B cell (primary cell): ENCODE data around the gene B4GALNT3.

ENCODE experiments used
- CTCF ChIP-seq: fragments of 200-600 bp; IDR thresholded peaks from one replicate; pipeline ENCODE4 v1.8.0; 2022; ENCODE audit warnings: antibody characterized with exemption, mild to moderate bottlenecking
- EZH2 ChIP-seq: IDR thresholded peaks from 2 replicates; pipeline ENCODE4 v1.6.1; 2012; ENCODE audit warnings: borderline replicate concordance, low read depth, mild to moderate bottlenecking, moderate library complexity, low read length; ENCODE audit not compliant: insufficient read depth, poor library complexity, severe bottlenecking

- TF ChIP-seq CTCF (no peak), EZH2 (no peak)
These were observed 90.9 kb downstream of the B4GALNT3 start for GRCh38 chr12:550473-551260.
